Measurements from ENCODE around the gene CABP4.
"Not testable (repeated sequence)": the region's sequence is repeated elsewhere in the genome, so short reads cannot be mapped to it uniquely, and the experiment has no call there.

The CABP4 gene

GRCh38 chr11:67482827-67483798 lies 28.0 kb downstream of the CABP4 start, which contains the start of gene AIP:
Gene AIP (plus strand): TSS chr11:67483026. CDS start chr11:67483159, 133 bp downstream.
- DNase-seq: peak; percentile 85 to 100 (median 96)

GRCh38 chr11:67483831-67484665 lies 28.9 kb downstream of the CABP4 start:
- DNase-seq: no peak

- DNase-seq: peak in 5 of 14 donors; percentile 8 to 26 (median 20)
These were observed 29.7 kb downstream of the CABP4 start for GRCh38 chr11:67484847-67485311.

- DNase-seq: not testable (repeated sequence)
These were observed 30.8 kb downstream of the CABP4 start for GRCh38 chr11:67485873-67486361.

- DNase-seq: no peak
These were observed 31.5 kb downstream of the CABP4 start for GRCh38 chr11:67486481-67487195.

GRCh38 chr11:67489203-67489884 lies 34.2 kb downstream of the CABP4 start:
- DNase-seq: no peak

GRCh38 chr11:67489885-67490726 lies 35.0 kb downstream of the CABP4 start:
- DNase-seq: no peak

GRCh38 chr11:67490727-67491065 lies 35.5 kb downstream of the CABP4 start:
- DNase-seq: no peak

- DNase-seq: no peak
These were observed 36.3 kb downstream of the CABP4 start for GRCh38 chr11:67491276-67492068.

- no peak for DNase-seq
These were observed 37.0 kb downstream of the CABP4 start for GRCh38 chr11:67492069-67492727.

GRCh38 chr11:67492801-67493547 lies 37.8 kb downstream of the CABP4 start:
- DNase-seq: no peak

- DNase-seq: no peak
These were observed 38.6 kb downstream of the CABP4 start for GRCh38 chr11:67493548-67494370.

GRCh38 chr11:67494371-67495233 lies 39.4 kb downstream of the CABP4 start:
- DNase-seq: no peak

GRCh38 chr11:67495234-67496005 lies 40.3 kb downstream of the CABP4 start:
- no peak for DNase-seq

- DNase-seq: no peak
These were observed 41.0 kb downstream of the CABP4 start for GRCh38 chr11:67496113-67496512.
